HG02852 (cell line): ENCODE data around the gene KSR2.
"Not testable (repeated sequence)": the region's sequence is repeated elsewhere in the genome, so short reads cannot be mapped to it uniquely, and the experiment has no call there.

Experiments
- ATAC-seq: cut with Tn5 transposase; IDR thresholded peaks from one replicate; pipeline ENCODE4 v1.9.1; 2021; ENCODE audit warnings: mild to moderate bottlenecking, moderate library complexity; ENCODE audit not compliant: unreplicated experiment

The KSR2 gene

DNA sequence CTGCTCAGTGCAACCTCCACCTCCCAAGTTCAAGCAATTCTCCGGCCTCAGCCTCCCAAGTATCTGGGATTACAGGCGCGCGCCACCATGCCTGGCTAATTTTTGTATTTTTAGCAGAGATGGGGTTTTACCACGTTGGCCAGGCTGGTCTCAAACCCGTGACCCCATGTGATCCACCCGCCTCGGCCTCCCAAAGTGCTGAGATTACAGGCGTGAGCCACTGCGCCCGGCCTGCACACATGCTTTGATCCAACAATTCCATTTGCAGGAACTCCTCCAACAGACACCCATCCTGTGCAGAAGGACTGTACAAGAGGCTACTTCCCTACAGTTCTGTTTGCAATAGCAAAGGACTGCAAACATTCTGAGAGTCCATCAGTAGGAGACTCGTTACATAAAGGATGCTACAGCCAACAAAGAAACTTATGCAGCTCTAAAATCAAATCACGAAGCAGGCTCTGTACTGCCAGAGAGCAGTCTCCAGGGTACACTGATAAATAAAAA is 108.0 kb downstream of the KSR2 start:
- not testable (repeated sequence) for ATAC-seq

DNA sequence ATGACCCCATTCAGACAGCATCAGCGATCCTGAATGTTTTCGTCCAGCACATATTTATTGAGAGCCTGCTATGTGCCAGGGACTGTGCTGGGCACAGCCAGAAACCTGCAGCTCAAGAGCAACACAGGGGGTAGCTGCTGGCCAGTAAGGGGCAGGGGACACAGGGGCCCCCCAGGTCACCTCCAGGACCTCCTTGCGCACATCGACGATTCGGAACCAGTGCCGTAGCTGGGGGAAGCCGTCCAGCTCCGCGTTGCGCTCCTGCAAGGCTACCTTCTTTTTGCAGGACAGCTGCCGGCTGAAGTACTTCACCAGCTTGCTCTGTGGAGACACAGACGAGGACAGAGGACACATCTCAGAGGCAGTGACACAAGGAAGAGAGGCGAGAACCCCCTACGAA is 108.7 kb downstream of the KSR2 start:
- ATAC-seq: no peak

DNA sequence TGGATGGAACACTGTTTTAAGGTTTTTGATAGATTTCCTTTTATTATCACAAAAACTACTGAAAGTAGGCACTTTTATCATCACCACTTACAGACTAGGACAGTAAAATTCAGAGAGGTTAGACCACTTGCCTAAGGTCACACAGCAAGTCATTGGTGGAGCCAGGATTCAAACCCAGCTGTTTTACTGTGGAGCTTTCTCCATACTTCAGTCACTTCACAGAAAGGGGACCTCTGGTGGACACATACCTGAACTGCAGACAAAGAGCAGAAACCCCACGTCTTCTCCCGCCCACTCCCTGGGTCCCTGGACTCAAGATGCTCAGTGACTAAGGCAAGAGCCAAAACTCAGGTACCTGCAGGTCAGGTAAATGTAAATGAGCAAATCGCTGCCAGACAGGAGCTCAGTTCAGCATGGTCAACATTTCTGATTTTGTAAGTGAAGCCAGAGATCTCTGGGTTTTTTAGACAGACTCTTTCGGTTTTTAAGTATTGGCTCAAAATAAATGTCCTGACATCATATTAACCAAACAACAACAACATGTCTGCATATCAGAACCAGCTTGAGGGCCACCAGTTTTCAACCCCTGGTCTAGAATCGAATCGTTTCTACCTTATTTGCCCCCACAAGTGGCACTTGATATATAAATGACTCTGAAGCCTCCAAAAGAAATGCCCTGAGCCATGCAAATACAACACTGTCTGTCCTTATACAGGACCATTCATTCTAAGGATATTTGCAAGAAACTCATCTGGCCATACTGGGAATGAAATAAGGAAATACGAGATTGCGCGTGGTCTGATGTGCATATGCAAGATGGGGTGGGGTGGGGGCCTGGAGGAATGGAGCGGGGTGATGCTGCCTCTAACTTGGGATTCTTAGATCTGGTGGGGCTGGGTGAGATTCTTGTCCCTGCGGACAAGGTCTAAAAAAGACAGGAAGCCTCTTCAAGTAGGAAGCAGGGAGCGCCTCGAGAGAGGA is 110.9 kb downstream of the KSR2 start:
- ATAC-seq: no peak

DNA sequence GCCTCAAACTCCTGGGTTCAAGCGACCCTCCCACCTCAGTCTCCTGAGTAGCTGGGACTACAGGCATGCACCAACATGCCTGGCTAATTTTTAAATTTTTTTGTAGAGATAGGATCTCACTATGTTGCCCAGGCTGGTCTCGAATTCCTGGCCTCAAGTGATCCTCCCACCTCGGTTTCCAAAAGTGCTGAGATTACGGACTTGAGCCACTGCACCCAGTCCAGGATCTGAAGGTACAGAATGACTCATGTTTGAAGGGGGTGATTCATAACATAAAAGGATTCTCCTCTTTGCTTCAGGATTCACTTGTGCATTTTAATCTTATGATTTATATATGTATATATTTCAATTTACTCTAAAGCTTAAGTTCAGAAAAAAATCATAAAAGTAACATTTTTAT is 111.7 kb downstream of the KSR2 start:
- ATAC-seq: not testable (repeated sequence)

DNA sequence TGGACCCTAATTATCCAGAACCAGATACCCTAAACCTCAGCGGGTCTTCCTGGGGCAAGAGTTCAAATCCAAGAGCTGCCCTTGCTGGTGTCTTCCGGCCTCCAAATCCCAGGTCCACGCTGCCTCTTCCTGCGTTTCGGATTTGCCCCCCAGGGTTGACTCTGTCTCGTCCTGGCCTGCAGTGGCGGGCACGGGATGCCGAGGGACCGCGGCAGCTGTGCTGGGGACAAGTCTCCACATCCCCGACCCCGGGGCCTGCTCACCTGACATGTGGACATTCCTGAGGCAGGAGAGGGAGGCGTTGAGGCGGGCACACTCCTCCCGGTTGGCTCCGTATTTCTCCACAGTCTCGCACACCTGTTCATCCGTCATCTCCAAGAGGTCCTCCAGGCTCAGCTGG is 113.6 kb downstream of the KSR2 start:
- no peak for ATAC-seq

DNA sequence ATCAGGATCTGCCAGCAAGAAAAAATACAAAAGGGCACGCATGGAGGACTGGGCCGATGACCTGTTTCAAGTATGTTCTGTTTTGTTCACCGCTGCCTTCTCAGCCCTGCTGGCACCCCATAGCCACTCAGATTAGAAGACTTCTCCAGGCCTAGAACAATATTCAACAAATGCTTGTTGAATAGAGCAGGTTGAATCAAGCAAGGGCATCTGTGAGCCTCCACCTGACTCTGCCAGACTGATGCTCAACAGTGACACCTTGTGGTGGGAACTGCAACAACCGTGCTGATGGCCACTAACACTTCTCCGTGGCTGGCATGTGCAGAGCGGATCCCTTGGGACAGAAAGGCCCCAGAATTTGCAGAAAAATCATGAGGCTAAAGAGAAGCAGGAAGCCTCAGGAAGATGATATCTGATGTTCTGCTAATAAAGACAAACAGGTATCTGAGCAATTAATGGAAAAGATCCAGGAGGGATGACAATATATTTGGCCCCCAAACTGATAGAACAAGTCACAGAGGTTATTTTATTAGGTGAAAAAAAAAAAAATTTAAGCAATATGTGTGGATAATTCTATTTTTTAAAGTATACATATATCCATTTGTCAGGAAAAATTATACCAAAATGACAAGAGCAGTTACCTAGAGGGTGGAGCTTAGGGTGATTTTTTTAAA is 114.3 kb downstream of the KSR2 start:
- no peak for ATAC-seq

DNA sequence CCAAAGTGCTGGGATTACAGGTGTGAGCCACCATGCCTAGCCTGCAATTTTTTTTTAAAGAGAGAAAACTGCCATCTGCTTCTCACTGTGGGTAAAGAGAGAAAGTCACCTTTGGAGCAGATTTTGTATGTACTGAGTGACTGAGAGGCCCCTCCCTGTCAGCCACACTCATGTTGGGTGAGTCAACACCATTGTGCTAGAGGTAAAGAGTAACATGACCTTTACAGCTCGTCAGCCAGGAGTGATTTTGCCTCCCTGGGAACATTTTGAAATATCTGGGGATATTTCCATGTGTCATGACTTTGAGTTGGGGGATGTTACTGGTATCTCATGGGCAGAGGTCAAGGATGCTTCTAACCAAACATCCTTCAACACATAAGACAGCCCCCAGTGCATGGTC is 115.2 kb downstream of the KSR2 start:
- ATAC-seq: no peak

DNA sequence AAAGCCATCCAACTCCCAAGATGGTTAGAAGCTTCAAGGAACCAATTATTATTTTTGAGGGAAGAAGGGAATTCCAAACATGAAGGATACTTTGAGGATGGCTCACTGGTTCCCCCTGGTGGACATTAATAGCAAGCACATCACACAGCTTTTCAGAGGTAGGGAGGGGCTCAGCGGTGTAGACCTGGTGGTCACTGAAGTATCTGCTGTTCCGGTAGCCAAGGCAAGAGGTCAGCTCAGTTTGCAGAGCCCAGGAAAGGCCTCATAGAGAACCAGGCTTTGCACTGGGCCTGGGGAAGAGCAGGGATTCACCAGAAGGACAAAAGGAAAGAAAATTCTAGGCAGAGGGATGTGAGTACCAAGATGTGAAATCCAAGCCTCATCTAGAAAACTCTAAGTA is 118.7 kb downstream of the KSR2 start:
- ATAC-seq: no peak

DNA sequence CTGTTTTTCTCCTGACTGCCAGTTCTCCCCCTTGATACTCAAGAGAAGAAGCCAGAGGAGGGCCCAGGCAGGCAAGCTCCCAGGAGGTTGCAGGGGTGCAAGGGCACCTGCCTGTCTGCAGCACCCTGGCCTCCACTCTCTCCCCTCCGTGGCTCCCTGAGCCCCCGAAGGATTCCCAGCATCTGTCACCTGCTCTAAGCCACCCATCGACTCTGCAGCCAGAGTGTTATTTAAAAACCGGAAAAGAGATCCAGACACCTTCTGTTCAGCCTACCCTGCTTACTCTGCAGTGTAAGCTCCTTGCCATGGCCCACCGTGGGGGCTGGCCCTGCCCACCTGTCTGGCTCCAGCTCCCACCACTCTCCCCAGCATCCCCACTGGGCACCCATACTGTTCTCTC is 121.4 kb downstream of the KSR2 start:
- no peak for ATAC-seq

DNA sequence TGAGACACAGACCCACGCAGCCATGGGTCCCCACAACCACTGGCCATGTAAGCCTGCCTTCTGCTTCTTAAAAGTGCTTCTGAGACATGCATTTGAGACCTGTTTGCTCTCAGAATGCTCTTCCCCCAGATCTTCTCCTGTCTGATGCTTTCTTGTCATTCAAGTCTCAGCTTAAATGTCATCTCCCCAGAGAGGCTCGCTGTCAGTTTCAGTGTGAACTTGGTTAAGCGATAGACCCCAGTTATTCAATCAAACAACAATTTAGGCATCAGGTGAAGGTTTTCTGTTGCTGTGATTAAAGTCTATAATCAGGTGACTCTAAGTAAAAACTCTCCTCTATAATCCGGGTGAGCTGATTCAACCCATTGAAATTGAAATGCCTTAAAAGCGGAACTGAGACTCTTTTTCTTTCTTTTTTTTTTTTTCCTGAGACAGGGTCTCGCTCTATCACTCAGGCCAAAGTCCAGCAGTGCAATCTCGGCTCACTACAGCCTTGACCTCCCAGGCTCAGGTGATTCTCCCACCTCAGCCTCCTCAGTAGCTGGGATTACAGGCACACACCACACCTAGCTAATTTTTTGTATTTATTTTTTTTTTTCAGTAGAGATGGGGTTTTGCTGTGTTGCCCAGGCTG is 123.4 kb downstream of the KSR2 start:
- no peak for ATAC-seq

DNA sequence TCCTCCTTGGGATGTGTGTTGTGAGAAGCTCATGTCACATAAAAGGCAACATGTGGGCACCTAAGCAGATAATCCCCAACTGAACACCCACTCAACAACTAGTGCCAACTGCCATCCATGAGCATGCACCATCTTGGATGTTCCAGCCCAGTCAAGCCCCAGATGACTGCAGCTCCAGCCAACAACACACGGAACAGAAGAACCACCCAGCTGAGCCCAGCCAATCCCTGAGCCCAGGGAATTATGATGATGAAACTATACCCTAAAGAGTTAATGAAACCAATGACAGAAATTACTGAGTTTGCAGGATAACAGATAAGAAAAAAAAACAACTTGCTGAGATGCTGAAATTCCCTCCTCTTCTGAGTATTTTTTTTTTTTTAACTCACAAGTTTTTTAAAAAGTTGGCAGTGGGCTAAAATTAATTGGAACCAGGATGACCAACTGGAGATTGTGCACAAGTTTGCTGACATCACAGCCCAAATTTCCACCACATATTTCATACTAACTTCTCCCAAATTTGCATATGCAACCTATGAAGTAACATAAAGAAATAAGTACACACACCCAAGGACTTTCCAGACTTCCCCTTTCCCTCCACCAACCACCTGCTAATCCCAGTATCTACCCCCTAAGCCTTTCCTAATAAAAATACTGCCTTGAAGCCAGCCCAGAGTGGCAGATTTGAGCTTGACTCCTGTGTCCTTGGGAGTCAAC is 124.5 kb downstream of the KSR2 start:
- no peak for ATAC-seq

DNA sequence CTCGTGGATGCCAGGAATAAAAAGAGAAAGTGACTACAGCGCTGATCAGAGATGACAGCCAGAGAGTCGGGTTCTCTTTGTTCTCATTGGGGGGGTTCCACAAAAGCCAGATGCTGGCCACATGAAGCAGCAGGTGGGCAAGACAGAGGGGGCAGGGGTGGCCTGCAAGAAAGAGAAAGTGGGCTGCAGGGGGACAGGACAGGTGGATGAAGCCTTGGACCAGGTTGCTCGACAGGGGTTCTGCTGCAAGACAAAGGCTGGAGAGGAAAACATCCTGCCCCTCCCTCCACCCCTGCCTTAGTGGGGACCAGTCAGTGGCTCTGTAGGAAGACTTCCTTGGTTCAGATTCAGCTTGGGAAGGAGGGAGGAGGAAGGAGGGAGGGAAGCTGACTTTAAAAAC is 126.2 kb downstream of the KSR2 start:
- no peak for ATAC-seq

DNA sequence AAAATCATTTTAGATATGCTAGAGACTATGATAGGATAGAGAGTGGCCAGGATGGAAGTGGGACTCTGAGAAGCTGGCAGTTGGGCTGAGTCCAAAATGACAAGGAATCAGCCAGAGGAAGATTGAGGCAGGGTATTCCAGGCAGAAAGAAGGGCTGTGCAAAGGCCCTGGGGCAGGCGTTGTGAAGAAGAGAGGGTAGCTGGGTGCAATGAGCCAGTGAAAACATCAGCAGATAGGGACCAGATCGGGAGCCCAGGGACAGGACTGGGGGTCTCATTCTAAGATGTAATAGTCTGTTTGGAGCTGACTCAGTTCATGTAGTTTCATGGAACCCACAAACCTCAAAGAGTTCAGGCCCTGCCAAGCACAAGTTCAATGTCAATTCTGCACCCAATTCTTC is 126.6 kb downstream of the KSR2 start:
- no peak for ATAC-seq

DNA sequence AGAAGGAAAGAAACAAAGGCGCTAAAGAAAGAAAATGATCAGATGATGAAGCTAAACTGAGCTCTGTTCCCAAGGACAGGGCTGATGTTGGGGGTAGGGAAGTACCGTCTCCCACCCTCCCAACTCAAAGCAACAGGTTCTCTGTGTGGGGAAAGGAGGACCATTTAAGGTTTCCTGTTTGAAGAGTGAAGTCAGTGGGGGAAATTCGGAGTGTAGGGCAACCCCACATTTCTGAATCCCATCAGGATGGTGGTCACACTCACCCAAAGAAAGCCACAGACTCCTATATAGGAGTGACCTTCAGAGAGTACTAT is 131.1 kb downstream of the KSR2 start:
- no peak for ATAC-seq

DNA sequence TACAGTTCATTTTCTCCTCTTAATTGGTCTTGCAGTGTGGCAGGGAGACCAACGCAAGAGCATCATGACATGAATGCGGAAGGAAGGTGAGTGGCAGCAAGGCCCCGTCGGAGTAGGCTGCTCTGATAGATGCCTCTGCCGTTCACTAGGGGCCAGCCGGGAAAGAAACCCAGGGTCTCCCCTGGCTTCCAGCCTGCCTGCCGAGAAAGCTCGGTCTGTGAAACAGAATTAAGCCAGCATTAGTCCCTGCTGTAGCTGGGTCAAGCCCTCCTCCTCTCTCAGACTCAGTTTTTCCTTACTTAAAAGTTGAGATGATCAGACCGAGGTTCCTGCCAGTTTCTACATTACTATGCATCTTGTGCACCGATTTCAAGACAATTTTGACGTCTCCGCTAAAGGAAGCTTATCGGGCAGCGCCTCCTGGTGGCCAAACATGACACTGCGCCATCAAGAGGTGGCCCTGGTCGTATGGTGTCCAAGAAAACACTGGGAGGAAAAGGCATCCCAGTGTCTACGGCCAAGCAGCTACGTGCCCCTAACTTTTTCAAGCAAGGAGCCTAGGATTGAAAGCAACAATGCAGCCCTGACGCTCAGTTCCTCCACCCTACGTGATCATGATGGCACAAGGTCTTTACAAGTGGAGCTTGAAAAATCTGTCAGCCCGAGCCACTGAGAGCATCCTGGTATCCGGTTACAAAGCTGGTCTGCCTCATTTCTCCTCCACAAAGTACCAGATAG is 131.6 kb downstream of the KSR2 start:
- no peak for ATAC-seq

DNA sequence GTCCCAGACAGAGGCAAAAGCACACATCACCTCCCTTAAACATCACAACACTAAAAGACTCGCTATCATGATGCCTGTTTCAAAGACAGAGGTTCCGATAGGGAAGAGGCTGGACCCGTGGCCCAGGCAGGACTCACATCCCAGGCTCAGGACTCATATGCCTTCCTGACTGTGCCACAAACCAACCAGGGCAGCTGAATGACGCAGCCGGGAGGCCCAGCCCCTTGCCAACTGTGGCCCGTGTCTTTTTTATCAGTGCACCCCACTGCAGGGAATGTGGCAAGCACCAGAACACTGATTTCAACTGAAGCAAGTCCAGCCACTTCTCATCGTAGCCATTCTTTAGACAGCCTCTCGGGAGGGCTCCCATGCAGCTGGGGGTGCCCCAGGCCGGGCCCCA is 132.3 kb downstream of the KSR2 start:
- ATAC-seq: no peak

DNA sequence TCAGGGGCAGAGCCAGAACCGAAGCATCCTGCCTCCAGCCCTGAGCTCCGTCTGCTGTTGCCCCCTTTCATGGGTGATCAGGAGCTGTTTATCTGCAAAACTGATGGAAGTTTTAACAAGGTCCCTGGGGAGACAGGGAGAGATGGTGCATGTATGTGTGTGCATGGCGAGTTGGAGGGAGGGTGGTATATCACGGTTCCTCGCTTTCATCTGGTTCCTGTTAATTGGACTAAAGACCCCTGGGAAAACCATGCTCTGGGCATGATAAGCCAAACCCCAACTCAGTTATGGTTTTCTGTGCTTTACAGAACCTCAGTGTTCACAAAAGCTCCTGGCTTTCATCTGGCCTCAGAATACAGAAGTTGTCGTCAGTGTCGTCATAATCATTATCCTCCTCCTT is 133.6 kb downstream of the KSR2 start:
- ATAC-seq: no peak

DNA sequence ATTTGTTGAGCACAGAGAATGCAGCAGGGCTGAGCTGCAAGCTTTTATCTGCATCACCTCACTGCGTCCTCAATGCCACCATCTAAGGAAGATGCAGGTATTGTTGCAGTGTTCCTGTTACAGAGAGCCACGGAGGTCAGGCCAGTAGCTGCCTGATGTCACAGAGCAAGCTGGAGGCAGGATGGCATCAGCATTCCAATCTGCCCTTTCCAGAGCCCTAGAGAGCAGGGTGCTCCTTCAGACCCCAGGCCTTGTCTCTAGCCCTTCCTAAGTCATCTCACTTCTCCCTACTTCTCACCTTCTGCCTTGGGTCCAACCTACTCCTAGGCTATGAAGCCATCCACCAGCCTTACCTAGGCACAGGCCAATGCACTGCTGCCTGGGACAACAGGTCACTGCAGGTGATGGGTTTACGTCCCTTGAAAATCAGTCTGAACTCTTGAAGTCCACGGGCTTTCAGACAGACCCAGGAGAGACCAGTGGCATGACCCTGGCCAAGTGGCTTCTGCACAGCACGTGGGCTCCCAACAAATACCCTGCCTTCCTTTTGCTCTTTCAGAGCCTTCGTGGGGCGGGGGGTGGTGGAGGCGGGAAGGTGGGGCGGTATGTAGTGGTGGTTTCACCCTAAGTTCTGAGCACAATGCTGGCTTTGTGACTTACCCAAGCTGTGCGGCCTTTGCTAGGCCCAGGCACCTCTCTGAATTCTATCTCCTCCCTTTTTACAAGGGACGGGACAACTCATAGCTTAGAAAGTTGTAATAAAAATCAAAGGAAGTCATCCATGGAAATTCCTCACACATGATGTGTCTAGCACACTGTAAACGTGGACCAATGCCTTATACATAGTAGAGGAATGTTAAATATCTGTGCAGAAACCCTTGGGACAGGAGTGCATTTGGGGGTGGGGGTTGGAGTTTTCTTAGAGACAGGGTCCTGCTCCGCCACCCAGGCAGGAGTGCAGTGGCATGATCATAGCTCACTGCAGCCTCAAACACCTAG is 136.0 kb downstream of the KSR2 start:
- no peak for ATAC-seq

DNA sequence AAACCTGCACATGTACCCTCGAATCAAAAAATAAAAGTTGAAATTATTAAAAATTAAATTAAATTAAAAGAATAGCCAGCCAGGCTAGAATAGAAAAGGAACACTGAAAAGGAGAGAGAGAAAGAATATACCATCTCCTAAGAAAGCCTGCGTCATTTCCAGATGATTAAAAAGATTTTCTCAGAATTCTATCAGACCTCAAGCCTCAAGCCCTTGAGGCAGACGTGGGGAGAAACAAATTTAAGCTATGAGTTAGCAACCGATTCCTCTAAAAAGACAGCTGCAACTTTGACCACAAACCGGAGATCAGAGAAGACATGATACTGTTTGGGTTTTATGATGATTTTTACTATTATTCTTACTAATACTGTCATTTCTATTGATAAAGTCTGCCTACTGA is 138.3 kb downstream of the KSR2 start:
- no peak for ATAC-seq
